NCI-H1105 treated with DMSO at 0.1 percent for 48 hours (cell line): Measurements from ENCODE around the gene RNF157.

Experiments
- DNase-seq: peaks from one replicate; lab custom pipeline; 2025; lab: John Stamatoyannopoulos, UW

Gene RNF157

DNA sequence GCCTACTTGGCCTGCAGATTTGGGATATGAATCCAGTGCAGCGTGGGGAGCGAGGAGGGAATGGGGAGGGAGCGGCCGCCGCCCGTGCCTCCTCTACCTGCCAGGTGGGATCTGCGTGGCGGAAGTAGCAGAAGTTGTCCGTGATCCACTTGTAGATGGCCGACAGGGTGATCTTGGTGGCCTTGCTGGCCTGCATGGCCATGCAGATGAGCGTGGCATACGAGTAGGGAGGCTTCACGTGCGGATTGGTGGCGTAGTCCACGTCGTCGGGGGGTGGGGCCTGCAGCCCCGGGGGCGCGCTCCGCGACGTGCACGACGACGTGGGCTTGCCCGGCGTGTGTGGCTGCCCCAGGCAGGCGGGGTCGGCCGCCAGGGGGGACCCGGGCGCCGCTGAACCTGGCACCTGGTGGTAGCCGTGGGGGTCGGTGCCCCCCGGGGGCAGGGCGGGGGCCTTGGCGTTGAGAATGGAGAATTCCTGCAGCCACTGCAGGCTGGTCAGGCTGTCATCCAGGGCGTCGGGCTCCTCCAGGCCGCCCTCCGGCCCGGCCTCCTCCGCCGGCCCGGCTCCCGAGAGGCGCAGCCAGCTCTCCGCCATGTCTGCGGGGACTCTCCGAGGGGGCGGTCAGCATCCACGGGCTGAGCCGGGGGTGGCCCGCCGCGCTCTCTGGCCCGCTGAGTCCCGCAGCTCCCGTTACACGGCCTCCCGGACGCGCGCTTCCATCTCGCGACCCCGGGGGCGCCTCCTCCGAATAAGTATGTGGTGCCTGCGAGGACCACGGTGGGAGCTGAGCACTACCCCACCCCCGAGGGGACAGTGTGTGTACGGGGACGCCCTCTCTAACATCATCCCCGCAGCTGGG lies 100.3 kb downstream of the RNF157 start:
- DNase-seq, result peak; percentile 18

DNA sequence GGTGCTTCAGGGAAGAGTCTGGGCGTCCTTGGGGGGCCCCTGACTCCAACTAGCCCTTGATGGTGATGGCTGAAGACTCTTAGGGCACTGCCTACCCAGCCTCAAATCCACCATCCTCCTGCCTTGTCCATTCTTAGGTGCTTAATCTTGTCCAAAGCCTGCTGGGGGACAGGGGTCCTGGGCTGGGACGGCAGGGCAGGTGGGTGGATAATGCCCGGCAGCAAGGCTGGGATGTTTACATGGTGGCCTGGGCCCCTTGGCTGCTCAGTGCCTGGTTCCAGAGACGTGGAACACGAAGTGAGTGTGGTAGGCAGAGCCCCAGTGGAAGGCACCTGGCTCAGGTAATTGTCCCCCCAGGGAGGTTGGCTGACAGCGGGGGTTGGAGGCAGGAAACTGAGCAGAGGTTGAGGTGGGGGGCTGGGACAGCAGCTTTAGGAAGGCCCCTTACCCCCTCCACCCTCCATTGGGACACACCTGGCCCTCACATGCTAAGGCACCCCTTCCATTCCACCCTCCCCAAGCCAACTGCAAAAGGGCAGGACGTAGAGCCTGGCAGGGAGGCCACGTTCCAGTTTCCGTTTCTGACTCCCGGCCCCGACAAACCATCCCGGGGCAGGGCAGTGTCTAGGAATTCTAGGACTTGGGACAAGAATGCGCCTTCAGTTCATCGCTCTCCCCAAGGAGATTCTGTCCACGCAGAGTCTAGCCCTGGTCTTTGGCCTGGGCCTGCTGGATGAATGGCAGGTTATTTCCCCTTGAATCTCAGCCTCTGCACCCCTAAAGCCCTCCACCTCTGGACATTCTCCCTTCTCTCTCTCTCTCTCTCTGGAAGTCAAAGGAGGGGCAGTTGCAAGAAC lies 101.2 kb downstream of the RNF157 start:
- no peak for DNase-seq

DNA sequence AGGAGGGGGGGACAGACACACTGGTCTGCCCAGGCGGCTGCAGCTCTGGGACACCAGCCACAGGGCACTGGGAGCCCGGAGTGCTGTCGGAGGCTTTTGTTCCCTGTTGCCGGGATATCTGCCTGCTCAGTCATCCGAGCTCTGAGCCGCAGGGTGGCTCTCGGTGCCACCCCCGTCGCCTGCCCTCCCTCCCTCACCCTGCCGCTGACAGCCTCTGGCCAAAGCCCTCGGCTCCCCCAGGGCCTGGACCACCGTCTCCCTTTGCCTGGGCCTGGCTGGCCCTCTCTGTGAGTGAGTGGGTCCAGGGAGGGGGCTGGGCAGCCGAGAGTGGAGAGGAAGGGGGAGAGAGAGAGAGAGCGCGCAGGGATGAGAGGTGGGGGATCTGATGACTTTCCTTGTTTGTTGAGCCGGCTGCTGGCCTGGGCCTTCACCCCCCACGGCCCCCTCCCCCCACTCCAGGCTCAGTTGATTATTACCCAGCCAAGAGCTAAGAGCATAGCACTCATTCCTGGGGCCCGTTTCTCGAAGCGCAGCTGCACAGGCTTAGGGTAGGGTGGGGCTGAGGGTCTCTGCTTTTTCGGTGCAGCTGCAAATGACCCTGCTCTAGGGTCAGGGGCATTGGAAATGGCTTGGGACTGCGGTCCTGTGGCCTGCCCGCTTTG lies 101.9 kb downstream of the RNF157 start:
- DNase-seq, result peak; percentile 39

DNA sequence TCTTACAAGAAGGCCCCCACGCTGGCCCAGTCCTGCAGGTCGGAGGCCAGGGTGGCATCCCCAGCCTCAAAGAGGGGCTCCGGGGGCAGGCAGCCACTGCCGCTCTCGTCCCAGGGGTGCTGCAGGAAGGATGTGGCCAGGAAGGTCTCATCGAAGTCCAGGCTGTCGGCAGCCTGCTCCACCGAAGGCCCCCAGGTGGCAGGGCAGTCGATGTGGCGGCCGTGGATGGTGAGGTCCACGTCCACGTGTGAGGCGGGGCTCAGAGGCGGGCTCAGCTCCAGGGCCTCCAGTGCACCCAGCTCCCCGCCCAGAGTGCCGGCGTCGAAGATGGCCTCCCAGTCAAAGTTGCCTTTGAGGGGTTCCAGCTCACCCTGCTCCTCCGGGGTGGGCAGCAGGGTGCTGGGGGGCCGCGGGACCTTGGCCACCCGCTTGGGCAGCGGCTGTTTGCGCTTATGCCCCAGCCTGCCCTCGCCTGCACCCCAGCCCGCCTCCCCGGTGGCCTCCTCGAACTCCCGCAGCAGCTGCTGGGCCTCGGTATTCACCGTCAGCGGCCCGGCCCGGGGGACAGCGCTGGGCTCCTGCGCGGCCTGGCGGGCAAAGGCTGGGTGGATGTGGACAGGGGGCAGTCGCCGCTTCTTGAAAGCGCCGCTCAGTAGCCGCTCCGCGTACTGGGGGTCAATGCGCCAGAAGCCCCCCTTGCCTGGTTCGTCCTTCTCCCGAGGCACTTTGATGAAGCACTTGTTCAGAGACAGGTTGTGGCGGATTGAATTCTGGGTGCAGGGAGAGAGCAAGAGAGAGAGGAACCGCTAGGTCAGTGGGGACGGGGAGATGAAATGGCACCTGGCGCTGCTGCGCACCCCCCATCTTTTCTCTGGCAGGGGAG lies 102.7 kb downstream of the RNF157 start:
- no peak for DNase-seq

DNA sequence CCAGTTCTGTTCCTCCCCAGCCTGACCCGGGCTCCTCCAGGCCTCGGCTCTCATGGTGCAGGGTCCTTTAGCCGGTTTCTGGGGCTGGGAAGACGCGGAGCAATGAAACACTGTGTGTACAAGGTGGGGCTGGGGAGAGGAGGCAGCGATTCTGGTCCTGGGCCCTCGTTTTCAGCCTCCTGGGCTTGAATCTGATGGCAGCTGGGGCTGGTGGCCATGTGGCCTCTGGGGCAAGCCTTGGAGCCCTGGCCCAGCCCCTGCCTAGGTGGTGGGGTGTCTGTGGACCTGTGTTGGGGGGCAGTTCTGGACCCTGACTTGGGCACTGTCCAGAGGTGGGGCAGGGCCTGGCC lies 103.3 kb downstream of the RNF157 start:
- DNase-seq, result no peak

DNA sequence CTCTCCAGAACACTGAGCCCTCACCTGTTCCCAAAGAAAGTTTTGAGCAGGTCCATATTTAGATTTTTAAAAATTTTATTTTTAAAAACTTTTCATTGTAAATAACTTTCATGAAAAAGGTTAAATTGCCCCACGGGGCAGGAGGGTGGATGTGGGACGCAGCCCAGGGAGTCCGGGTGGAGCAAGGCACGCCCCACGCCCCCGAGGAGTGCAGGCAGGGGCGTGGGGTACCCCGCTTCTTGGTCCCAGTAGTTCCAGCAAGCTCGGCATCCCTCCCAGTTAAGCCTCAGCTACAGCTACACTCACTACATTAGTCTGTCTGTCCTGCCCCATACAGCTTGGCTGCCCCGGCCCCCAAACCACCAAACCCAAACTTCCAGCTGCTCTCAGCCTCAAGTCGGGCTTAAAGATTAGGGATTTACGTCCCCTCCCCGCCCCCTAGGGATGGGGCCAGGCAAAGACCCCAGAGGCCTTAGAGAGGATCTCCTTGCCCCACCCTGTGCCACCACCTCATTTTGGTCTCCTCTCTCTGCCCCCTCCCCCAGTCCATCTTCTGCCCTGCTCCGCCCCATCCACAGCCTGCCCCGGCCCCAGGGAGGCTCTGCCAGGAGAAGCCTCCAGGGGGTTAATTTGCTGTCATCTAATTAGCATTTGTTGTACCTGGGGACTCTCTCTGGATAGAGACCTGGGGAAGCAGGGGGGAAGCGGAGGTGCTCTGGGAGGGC lies 103.9 kb downstream of the RNF157 start:
- DNase-seq, result no peak

DNA sequence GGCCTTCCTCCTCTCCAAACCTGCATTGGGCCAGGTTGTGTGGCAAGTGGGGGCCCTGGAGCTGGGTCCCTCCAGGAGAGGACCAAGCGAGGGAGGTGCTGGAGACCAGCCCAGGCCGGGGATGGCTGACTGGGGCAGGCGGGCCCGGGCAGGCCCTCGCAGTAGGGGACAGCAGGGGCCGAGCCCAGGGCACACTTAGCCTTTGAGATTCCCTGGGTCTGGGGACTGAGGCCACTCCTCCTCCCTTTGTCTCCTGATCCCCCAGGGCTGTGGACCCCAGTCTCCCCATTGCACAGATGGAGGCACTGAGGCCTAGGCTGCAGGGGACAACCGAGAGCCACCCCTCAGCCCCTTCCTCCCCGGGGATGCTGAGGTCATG lies 104.5 kb downstream of the RNF157 start:
- DNase-seq, result no peak

DNA sequence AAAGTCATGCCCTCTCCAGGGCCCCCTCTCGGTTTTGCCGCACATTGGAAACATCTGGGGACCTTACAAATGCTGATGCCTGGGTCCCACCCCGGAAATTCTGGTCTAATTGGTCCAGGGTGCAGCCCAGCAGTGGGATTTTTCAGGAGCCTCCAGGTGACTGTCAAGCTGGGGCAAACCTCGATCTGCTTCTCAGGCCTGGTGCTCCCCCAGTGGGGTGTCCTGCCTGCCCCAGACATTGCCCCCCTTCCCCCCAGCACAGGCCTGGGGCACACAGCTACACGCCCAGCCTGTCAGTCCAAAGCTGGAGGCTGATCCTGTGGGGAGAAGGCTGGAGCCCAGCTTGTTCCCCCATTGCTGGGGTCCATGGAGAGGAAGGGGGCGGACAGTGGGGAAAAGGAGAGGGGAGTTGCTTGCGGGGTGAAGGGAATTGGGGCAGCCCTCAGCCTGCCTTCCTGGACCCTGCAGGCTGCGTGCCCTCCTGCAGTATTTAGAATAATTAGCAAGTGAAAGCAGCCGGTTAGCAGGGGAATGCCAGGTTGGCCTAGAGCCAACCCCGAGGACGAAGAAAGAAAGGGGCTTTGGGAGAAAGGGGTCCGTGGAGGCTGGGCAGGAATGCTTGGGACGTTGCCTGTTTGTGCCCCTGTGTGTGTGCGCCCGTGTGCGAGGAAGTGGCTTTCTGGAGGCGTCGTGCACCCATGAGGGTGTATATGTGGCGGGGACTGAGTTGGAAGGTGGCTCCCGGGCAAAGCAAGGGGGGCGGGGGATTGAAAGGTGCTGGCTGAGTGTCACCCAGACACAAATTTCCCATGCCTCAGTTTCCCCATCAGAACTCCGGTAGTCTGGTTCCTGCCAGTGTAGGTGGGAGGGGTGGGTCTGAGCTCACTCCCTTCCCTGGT lies 105.1 kb downstream of the RNF157 start:
- DNase-seq, result no peak

DNA sequence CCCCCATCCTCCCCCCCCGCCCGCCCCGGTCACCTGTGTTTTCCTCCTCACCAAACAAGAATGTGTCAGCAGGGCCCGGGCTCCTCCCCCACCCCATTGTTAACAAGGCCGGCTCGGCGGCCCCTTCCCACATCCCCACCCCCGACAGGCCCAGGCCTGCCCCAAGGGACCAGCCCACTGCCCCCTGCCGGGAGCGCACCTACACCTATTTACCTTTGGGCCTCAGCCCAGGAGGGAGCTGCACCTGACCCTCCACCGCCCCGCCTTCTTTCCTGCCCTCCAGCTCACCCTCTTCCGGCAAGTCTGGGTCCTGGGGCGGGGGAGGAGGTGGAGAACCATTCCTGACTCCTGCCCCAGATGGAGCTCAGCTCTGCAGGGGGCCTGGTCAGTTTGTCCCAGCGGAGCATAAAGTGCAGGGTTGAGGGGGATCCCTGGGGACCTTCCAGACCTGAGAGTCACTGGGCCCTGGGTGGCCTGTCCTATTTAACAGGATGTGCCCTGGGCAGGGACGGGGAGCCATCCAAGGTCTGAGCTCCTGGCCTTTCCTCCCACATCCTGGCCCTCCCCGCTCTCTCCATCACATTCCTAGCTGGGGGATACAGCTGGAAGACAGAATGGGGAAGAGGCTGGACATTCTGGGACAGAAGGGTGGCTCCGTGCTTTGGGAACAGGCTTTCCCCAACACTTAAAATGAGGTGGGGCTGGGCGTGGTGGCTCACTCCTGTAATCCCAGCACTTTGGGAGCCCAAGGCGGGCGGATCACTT lies 107.5 kb downstream of the RNF157 start:
- DNase-seq, result peak; percentile 94

DNA sequence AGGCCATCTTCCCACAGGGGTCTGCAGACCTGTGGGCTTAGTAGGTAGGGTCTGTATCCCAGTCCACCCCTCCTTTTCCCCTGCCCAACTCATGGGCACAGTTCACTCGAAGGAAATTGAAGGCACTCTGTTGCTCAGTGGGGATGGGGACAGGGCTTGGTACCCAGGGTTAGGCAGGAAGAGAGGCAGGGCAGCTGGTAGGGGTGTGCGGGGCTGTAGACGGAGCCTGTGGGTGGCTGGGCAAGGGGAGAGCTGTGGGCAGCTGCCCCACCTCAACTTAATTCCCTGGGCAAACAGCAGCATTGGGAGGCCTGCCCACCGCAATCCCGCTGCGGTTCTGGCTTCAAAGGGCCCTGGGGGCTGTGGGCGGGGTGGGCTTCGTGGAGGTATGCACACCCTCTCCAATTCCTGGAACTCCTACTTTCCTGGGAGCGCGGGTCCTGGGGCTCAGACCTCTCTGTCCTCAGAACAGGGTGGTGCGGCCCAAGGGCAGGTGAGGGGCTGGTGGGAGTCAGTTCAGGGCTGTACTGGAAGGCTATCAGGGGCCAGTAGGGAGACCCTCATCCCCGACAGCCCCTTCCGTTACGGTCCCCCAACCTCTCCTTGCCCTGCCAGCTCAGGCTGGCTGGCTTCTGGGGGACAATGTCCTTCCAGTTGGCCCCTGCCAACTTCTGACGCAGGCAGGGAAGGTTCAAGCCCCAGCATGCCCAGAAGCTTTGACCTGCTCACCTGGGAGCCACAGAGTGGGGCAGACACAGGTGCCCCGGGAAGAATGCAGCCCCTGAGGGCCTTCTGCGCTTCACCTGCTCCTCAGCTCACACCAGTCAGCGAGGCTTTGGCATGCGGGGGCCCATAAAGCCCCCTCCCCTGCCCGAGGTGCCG lies 108.4 kb downstream of the RNF157 start:
- peak; percentile 94 for DNase-seq

DNA sequence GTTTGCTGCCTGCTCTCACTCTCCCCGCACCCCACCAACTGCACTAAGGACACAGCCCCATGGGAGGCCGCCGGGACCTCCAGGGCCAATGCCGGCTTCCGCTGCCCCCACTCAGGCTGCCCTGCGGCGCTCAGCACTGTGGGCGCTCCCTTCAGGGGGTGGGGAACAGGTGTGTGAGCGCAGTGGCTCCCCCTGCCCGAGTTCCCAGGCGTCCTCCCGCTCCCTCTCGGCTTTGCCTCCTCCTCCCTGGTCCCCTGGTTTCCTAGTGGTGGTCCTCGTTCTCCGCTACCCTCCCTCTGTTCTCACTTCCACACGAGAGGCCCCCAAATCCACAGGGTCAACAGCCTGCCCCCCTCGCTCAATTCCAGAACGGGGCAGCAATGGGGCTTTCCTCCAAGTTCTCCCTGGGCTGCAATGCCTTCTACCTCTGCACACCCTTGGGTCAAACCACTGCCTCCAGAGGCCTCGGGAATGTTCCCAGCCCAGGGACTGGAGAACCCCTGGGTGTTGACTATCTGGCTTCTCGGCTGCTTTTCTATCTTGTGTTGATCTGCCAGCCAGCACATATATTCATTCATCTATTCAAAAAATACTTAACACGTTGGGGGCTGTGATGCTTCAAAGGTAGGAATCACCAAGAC lies 109.1 kb downstream of the RNF157 start:
- no peak for DNase-seq

DNA sequence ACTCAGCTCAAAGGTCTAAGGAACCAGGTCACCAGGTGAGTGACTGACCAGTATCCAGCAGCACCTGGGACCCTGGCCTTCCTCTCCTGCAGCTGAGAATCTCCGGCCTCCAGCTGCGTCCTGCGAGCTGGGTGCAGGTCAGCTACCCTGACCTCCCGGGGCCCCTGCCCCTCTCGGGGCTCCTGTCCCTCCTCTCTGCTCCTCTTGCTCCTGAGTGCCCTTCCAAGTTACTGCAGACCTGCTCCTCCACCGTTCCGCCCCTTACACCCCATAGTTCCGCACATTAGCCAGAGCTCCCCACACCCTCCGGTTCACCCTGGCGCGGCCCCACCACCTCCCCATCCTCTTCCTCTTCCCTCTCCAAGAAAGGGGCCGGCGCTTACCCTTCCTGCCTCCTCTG lies 109.8 kb downstream of the RNF157 start:
- DNase-seq, result no peak

DNA sequence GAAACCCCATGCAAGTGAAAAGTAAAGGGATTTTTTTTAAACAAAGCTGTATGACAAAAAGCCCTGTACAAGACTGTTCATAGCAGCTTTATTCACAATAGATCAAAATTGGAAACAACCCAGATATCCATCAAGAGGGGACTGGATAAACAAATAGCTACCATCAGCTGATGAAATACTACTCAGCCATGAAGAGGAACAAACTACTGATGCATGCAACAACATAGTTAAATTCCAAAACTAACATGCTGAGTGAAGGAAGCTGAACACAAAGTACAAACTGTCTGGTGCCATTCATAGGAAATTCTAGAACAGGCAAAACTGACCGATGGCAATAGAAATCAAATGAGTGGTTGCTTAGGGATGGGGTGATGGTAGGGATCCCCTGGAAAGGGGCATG lies 114.4 kb downstream of the RNF157 start:
- no peak for DNase-seq

DNA sequence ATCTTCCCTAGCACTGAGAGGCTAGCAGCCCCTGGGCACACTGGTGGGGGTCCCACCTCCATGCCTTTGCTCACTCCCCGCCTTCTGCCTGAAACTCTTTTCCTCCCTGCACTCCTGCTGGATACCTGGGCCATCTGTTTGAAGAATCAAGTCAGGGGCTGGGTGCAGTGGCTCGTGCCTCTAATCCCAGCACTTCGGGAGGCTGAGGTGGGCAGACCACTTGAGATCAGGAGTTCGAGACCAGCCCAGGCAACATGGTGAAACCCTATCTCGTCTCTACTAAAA lies 115.0 kb downstream of the RNF157 start:
- DNase-seq, result no peak

DNA sequence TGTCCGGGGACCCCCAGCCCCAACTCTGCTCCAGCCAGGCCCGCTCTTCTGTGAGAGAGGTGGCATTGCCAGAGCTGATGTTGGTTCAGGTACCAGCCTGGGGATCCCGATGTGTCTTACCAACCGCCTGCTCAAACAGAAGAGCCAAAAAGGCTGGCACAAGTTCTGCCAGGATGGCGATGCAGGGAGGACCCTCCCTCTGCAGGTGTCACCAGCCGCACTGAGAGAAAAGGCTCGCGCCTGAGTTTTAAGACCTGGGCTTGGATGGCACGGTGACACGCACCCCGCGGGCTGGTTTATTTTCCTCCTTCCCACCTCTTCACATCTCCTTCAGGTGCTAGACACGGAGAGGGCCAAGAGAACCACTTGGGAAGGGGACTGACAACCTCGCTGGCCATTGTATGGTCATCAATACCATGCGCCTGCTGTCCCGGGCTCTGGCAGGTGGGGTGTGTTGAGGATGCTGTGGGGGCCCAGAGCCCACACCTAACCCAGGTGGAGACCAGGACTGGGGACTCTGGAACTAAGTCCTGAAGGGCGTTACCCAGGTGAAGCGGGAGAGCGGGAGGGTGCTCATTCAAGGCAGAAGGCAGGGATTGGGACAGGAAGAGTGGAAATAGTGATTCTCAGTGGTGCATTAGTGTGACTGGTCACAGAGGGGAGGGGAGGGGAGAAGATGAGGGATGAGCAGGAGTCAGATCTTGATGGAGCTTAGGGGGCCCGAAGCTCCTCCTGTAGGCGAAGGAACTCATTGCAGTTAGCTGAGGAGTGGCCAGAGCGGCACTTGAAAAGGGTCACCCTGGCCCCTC lies 115.5 kb downstream of the RNF157 start:
- DNase-seq, result no peak

DNA sequence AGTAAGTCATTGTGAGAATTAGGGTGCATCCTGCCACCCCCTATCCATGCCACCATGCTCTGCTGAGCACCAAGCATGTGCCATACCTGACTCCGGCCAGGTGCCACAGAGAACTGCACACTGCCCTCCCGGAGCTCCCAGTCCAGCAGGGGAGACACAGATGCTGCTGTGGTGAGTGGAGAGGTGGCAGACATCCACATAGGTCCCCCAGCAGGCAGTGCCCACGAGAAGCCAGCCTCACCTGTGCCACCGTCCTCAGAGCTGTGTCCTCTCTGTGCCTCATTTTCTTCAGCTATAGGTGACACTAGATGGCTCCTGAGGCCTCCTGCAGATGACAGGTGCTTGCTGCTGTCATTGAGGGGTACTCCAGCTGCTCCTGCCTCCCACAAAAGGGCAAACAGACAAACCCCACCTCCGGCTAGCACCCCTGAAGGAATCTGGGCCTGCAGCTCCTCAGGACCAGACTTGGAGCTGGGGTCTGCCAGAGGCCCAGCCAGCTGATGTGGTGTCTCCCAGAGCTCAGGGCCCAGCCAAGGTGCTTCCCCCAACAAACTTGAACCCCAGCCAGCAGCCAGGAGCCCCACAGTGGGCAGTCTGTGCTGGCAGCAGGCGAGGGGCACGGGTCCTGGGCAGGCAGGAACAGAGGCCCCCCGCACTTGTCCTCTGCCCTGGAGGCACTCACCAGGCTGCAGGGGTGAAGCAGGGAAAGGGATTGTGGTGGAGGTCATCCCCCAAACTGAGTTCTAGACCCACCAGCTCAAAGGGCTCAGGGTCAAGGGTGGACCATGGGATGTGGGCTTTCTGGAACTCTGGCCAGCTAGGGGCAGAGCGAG lies 116.3 kb downstream of the RNF157 start:
- DNase-seq, result no peak
